GM18507 (cell line): ENCODE measurements around the gene THSD8.
"Not testable (repeated sequence)": the region's sequence is repeated elsewhere in the genome, so short reads cannot be mapped to it uniquely, and the experiment has no call there.

Source experiments
- DNase-seq: peaks from one replicate; pipeline ENCODE4 v3.0.0; 2011; ENCODE audit warnings: low read depth; ENCODE audit not compliant: insufficient read length; ENCODE audit errors: extremely low spot score
- FAIRE-seq: peaks from 2 replicates; lab custom pipeline; 2011; peaks lifted over from hg19 to GRCh38; lab: Jason Lieb, UNC

The THSD8 gene

DNA sequence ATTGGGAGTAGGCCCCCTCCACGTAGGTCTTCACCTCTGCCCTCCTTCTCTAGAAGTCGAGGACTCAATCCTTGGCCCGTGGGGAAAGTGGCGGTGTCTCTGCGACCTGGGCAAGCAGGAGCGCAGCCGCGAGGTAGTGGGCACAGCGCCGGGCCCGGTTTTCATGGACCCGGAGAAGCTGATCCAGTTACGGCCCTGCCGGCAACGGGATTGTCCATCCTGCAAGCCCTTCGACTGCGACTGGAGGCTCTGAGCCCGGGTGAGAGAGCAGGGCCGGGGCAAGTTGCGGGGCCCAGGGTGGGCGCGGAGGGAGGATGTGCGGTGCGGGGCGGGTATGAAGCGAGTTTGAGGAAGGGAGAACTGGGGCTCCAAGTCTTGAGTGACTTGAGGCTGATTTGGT is 2.2 kb downstream of the THSD8 start:
- no peak for FAIRE-seq

DNA sequence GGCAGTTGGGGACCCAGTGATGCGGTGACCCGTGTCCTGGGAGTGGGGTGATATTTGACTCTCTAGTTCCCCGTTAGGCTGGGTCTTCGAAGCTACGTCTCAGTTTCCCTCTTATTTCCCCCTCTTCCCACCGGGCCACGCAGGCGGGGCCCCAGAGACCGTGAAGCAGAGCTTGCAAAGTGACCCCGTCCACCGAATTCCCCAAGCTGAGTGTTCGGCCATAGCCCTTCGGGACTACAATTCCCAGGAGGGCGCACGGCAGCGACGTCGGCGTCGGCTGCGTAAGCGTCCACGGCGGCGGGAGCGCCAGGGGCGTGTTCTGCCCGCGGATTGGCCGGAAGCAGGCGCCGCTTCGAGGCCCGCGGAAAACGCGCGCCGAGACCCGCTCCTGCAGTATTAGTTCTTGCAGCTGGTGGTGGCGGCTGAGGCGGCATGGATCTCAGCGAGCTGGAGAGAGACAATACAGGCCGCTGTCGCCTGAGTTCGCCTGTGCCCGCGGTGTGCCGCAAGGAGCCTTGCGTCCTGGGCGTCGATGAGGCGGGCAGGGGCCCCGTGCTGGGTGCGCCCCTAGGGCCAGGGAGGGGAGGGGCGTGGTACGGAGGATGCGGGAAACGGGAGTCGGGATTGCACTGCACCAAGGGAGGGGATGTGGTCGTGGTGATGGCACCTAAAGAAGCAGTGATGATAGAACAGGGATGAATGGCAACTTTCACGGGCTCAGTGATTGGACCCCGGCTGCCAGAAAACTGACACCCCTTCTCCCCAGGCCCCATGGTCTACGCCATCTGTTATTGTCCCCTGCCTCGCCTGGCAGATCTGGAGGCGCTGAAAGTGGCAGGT is 4.6 kb downstream of the THSD8 start, which contains the start of gene RNASEH2A:
TSS of gene RNASEH2A (plus strand) at position 343 of the 840 bp plus-strand sequence. CDS start at position 433, 90 bp downstream.
- peak; percentile 98 for DNase-seq
- FAIRE-seq, result peak; percentile 94

More for the DNA sequence above, 2.2 kb downstream of the THSD8 start:
- no peak for DNase-seq

DNA sequence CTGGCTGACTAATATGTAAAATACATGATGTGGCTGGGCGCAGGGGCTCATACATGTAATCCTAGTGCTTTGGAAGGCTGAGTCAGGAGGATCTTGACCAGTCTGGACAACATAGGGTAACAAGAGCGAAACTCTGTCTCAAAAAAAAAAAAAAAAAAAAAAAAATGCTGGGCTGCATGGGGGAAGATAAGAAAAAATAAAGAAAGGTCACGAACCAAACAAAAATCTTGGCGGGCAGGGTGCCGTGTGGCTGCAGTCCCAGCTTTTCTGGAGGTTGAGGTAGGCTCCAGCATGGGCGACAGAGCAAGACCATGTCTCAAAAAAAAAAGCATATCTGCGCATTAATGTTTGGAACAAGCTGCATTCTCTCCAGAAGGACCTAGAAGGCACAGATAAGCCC is 13.2 kb downstream of the THSD8 start:
- FAIRE-seq (no peak), DNase-seq (no peak)

DNA sequence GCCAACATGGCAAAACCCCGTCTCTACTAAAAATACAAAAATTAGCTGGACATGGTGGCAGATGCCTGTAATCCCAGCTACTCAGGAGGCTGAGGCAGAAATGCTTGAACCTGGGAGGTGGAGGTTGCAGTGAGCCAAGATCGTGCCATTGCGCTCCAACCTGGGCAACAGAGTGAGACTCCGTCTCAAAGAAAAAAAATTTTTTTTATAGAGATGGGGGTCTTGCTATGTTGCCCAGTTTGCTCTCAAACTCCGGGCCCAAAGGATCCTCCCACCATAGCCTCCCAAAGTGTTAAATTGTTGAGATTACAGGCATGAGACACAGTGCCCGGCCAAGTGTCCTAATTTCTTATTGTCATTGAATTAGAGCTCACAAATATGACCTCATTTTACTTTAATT is 15.3 kb downstream of the THSD8 start:
- not testable (repeated sequence) for FAIRE-seq, DNase-seq

DNA sequence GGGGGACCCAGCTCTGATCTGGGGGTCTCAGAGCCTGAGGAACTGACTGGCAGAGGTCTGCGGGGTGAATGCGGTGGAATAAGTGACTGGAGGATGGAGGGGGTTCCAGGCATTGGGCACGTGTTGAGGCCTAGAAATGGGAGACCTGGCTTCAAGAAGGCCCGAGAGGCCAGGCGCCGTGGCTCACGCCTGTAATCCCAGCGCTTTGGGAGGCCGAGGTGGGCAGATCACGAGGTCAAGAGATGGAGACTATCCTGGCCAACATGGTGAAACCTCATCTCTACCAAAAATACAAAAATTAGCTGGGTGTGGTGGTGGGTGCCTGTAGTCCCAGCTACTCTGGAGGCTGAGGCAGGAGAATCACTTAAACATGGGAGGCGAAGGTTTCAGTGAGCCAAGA is 15.9 kb downstream of the THSD8 start:
- not testable (repeated sequence) for DNase-seq, FAIRE-seq

DNA sequence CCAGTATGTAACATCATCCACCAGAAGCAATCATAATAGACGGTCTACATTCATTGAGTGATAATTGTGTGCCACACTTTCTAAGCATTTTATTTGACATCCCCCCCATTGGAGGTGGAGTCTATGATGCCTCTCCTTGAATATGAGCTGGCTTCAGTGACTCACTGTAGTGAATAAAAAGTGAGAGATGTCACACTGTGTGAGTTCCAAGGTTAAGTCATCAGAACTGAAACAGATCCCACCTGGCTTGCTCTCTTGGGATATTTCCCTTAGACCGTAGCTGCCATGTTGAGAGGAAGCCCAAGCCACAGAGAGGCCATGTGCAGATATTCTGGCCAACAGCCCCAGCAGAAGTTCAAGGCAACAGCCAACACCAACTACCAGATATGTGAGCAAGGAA is 19.9 kb downstream of the THSD8 start:
- FAIRE-seq (no peak), DNase-seq (no peak)

DNA sequence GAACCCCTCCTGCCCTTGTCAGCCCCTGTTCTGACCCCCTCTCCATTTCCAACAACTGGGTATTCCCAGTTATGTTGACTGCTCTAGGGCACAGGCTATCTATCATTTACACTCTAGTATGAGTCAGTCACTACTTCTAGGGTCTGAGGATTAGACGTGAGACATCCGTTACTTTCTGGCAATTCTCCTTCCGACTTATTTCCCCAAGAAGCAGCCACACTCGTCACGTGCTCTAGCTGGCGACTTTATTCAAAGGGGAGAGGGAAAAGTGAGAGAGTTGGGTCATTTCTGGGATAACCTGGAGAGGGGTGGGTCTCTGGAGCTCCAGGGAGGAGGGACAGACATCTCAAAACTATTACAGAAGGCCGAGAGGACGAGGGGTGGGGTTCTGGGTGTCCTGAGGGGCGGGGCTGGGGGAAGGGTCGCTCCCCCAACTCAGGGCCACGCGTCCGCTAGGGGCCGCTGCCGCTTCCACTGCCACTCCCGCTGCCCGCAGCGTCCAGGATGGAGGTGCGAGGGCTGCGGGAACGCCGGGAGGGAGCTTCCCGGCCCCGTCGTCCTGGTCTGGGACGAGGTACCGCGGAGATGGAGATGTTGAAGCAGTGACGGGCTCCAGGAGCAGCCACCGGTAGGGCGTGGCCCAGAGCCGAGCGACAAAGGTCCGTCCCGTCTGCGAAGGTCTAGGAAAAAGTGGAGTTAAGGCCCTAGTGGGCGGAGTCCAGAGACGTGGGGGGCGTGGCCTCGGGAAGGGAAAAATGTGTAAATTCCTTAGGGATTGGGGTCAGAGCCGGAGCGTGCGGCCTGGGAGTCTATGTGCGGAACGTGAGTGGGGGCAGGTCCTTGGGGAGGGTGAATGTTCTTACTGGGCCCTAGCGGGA is 23.6 kb downstream of the THSD8 start:
- DNase-seq (no peak), FAIRE-seq (no peak)

DNA sequence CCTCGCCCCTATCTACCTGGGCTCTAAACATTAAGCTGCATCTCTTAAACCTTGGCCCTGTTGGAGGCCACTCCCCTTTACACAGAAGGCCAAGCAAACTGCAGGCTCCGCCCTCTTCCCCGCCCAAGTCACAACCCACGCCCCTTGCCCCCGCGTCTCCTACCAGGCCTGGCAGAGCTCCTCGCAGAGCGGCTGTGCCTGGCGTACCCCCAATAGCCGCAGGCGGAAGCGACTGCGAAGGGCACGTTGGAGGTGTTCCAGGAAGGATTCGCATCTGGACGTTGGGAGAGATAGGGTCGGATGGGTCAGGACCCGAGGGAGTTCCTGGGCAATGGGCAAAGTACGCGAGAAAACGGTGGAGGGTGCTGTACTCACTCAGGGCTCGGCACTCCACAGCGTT is 26.6 kb downstream of the THSD8 start:
- DNase-seq (no peak), FAIRE-seq (no peak)

DNA sequence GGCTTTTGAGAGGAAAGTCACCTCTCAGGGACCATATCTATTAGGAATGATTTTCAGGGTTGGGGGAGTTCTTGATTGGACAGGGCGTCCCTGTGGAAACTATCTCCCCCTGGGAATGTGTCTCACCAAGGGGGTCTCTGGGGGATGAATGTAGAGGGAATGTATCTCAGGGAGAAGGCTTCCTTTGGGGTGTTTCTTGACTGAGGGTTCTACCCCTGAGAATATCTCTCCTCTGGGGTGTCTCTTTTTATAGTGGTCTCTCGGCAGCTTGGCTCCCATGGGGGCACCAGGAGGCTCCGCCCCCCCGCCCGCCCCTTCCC is 31.5 kb downstream of the THSD8 start:
- DNase-seq (no peak), FAIRE-seq (no peak)

DNA sequence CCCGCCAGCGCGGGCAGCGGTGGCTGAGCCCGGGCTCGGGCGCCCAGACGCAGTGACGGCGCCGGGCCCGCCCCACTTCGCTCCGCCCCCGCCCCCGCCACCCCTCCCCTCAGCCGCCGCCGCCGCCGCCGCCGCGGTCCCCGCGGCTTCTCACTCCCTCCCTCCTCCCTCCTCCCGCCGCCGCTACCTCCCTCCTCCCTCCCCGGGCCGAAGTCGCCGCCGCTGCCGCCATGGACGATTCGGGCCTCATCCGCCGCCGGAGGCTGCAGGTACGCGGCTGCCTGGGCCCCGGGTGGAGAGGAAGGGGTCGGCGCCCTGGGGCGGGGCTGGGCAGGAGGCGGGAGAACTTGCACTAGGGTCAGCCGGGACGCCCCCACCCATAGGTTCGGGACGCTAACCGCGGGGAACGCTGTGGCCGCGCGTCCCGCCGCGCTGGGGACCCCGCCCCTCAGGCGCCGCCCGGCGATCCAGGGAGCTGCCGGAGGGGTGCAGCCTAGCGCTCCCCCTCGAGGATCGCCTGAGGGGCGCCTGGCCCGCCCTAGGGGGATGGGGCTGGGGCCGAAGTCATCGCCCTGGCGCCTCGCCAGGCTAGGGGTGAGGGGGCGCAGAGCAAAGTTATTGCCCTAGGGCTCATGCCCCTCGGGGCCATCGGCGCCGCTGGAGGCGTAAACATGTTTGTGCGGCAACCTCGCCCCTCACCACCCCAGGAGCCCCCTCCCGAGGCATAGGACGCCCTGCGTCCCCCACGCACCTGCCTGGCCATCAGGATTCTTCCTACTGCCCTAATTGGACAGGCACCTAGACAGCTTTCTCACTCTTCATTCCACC is 32.1 kb downstream of the THSD8 start:
- FAIRE-seq (no peak), DNase-seq (no peak)

DNA sequence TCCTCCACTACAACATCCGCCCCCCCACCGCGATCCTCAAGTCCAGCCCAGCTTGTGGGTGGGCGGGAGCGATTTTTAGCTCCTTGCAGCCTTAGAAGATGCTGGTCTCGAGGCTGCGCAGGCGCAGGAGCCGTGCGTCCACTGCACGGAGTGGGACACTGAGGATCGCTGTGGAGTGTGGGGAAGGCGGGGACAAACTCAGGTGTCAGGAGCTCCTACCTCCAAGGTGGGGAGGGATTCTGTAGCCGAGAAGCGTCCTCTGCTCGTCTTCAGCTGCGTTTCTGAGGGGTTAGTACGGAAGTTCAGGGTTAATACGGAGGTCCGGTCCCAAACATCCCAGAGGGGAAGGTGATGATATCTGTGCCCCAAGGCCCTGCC is 32.7 kb downstream of the THSD8 start, which contains the start of gene RTBDN:
TSS of gene RTBDN (minus strand) at position 14 of the 378 bp plus-strand sequence. CDS start 4,600 bp downstream, outside the sequence.
- FAIRE-seq, result no peak
- DNase-seq, result no peak

DNA sequence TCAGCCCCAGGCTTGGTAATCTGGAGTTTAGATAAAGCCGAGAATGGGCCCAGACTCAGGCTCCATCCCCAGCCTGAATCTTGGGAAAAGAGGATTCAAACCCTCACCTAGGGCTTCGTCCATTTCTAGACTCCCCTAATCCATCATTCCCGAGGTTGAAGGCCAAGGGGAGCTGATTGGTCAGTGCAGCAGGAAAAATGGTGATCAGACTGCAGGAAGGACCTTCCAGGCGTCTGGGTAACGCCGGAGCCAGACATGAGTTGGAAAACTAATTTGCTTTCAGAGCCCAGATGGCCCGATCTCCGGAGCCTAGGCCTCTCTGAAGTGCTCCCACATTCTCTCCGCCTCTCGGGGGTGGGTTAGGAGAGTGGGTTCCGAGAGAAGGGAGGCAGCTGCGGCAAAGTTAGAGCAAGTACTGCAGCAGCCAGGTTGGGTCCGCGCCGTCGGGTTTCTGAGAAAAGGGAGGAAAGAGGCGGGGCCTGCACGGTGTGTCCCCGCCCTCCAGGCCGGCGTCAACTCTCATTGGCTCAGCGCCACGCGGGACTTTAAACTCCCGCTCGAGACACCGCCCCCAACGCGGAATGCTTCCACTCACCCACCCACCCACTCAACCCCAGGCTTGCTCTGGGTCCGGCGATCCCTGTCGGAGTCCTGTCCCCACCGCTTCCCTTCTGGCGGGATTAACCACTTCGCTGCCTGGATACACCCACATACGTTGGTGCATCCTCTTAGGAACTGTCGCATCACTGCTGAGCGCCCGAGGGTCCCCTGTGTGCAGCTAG is 33.3 kb downstream of the THSD8 start:
- DNase-seq, result no peak
- no peak for FAIRE-seq

DNA sequence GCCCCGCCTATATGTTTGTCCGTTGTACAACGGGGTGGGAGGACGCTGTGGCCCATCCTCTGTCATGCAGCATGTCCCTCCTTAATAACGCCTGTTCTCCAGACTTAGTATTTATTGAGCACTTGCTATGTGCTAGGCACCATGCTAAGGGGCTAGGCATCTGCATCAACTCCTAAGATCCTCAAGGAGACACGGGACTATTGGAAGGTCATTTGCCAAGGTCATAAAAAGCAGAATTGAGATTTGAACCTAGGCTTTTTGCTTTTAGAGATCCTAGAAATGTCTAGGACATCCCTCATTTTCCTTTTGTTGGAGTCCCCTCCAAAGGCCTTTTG is 34.6 kb downstream of the THSD8 start:
- no peak for DNase-seq
- FAIRE-seq, result no peak

DNA sequence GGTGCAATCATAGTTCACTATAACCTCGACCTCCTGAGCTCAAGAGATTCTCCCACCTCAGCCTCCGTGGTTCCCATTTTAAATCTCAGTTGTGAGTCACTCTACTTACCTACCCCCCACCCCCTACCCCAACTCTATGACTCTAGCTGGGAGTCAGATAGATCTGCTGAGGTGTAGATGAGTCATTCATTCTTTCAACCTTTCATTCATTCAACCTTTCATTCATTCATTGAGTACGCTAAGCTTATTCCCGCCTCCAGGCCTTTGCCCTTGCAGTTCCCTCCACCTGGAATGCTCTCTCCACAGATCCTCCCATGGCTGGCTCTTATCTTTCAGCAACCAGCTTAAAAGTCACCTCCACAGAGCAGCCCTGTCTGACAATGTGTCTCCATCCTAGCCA is 35.4 kb downstream of the THSD8 start:
- FAIRE-seq, result no peak

DNA sequence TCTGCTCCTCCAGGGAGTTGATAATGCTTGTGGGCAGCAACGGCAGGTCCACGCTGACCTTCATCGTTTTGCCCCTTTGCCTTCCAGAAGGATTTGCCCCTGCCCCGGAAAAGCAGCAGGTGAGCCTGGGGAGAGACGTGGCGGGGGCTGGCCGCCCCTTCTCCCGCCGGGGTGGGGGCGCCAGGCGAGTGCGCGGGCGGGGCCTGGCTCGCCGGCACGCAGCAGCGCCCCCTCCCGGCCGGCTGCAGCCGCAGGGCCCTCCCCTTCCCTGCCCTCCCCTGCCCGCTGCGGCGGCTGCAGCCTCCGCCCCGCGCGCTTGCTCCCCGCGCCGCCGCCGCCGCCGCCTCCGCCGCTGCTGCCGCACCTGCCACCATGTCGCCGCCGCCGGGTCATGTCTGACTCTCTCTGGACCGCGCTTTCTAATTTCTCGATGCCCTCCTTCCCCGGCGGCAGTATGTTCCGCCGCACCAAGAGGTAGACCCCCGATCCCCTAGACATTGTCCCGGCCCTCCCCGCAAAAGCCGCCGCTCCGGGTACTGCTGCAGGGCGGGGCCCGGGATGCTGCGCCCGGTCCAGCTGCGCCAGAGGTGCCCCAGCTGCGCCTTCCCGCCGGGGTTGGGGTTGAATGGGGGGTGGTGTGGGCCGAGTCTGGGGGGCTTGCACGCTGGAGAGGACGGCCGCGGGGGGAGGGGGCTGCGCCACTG is 36.5 kb downstream of the THSD8 start, which contains the start of gene MAST1:
TSS of gene MAST1 (plus strand) at position 334 of the 704 bp plus-strand sequence. CDS start at position 392, 58 bp downstream.
- DNase-seq, result no peak
- FAIRE-seq, result no peak

More for the DNA sequence above, 35.4 kb downstream of the THSD8 start:
- DNase-seq, result no peak

DNA sequence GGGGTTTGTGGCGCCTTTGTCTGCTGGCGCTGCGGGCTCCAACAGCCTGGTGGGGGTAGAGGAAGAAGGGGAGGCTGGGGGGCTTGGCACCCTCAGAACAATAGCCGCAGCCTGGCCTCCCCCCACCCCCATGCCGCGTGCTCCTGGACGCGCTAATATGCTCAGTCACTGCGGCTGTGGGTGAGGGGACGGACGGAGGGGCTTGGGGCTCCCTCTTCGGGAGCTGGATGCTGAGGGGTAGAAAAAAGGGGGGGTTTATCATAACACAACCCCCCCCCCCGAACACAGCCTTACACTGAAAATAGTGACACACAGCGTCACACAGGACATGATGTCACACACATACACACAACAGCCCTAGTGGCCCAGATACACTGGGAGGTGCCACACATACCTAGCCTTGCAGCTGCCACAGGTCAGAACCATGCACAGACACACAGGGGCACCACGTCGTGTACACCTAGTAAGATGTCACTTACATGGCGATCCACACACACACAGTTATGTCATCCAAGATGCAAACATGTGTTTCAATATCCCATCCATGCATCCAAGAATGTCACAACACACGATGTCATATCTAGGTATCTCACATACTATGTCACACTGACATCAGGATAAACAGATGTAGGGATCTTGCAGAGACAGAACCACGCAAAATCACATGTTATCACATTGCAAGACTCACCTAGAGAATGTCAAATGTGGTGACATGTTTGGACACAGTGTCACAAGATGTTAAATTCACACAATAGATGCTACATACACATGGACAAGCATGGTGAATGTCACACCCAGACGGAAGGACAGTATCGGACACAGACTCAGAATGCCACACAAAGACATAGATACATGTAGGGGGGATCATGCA is 37.3 kb downstream of the THSD8 start:
- FAIRE-seq (no peak), DNase-seq (no peak)
